MM.1S (cell line): ENCODE results near the gene IFIT1.
"Not testable (repeated sequence)": the region's sequence is repeated elsewhere in the genome, so short reads cannot be mapped to it uniquely, and the experiment has no call there.

Source experiments
- DNase-seq: peaks from one replicate; pipeline ENCODE4 v3.0.0-alpha.2; 2015
- H2AFZ ChIP-seq: fragments of 300-600 bp; sonication (generic); 2 replicates; pipeline ENCODE4 v1.6.0; 2016; ENCODE audit warnings: antibody characterized with exemption, low read length
- H3F3A ChIP-seq: fragments of 300-600 bp; sonication (generic); 2 replicates; pipeline ENCODE4 v1.6.1; 2016; ENCODE audit warnings: mild to moderate bottlenecking, antibody characterized with exemption, low read length, moderate library complexity, mixed read lengths; ENCODE audit not compliant: insufficient read depth
- H3K27ac ChIP-seq: fragments of 300-600 bp; sonication (generic); 2 replicates; pipeline ENCODE4 v1.5.1; 2016; ENCODE audit warnings: mild to moderate bottlenecking, low read length
- H3K27me3 ChIP-seq: fragments of 300-600 bp; sonication (generic); replicated peaks from 2 replicates; pipeline ENCODE4 v1.6.0; 2016; ENCODE audit warnings: low read length; ENCODE audit not compliant: insufficient read depth
- H3K36me3 ChIP-seq: fragments of 300-600 bp; sonication (generic); replicated peaks from 2 replicates; pipeline ENCODE4 v1.6.1; 2016; ENCODE audit warnings: mild to moderate bottlenecking, low read length, mixed read lengths; ENCODE audit not compliant: insufficient read depth
- H3K4me1 ChIP-seq: fragments of 300-600 bp; sonication (generic); 2 replicates; pipeline ENCODE4 v1.6.1; 2016; ENCODE audit warnings: low read length, mixed read lengths
- H3K4me2 ChIP-seq: fragments of 300-600 bp; sonication (generic); 2 replicates; pipeline ENCODE4 v1.6.0; 2016; ENCODE audit warnings: low read depth, low read length
- H3K4me3 ChIP-seq: fragments of 300-600 bp; sonication (generic); 2 replicates; pipeline ENCODE4 v1.5.1; 2016; ENCODE audit warnings: low read length, mixed read lengths
- H3K79me2 ChIP-seq: fragments of 300-600 bp; sonication (generic); 2 replicates; pipeline ENCODE4 v1.6.1; 2016; ENCODE audit warnings: mixed run types, low read length, mixed read lengths
- H3K9ac ChIP-seq: fragments of 300-600 bp; sonication (generic); 2 replicates; pipeline ENCODE4 v1.6.1; 2016; ENCODE audit warnings: low read length, mixed read lengths
- H3K9me2 ChIP-seq: fragments of 300-600 bp; sonication (generic); replicated peaks from 2 replicates; pipeline ENCODE4 v1.6.1; 2016; ENCODE audit warnings: mild to moderate bottlenecking, low read length, mixed read lengths; ENCODE audit not compliant: insufficient read depth
- H3K9me3 ChIP-seq: fragments of 300-600 bp; sonication (generic); replicated peaks from 2 replicates; pipeline ENCODE4 v1.6.1; 2016; ENCODE audit warnings: mild to moderate bottlenecking, low read length, mixed read lengths; ENCODE audit not compliant: insufficient read depth
- H4K20me1 ChIP-seq: fragments of 300-600 bp; sonication (generic); 2 replicates; pipeline ENCODE4 v1.6.1; 2016; ENCODE audit warnings: mild to moderate bottlenecking, low read length, moderate library complexity, mixed read lengths; ENCODE audit not compliant: insufficient read depth
- CTCF ChIP-seq: fragments of 300-600 bp; sonication (generic); IDR thresholded peaks from 2 replicates; pipeline ENCODE4 v1.5.1; 2016; ENCODE audit warnings: antibody characterized with exemption, low read length, mixed read lengths
- EZH2 ChIP-seq: fragments of 300-600 bp; sonication (generic); optimal IDR thresholded peaks from 2 replicates; pipeline ENCODE3; 2017; ENCODE audit warnings: low read depth, mild to moderate bottlenecking, antibody characterized with exemption, low read length, mixed read lengths
- EZH2phosphoT487 ChIP-seq: fragments of 300-600 bp; sonication (generic); IDR thresholded peaks from 2 replicates; pipeline ENCODE4 v1.6.1; 2018; ENCODE audit warnings: antibody characterized with exemption, low read length

The IFIT1 gene

GRCh38 chr10:89348481-89348880, 43.9 kb upstream of the IFIT1 start:
- no peaks in the 10 kb centered on the region for H3K9me2 ChIP-seq
- H3K4me3 ChIP-seq, result no peak overlapping the region
- no peak for DNase-seq
- no peaks in the 10 kb centered on the region for H3K36me3 ChIP-seq
- no peak overlapping the region for H3K9ac ChIP-seq
- no peak overlapping the region for H3K4me2 ChIP-seq
- no peaks in the 10 kb centered on the region for H3K9me3 ChIP-seq
- H3K27me3 ChIP-seq, result no peaks in the 10 kb centered on the region
- no peaks in the 10 kb centered on the region for H3K79me2 ChIP-seq
- H3K27ac ChIP-seq, result no peak overlapping the region
- no peaks in the 10 kb centered on the region for H4K20me1 ChIP-seq
- no peak overlapping the region for H2AFZ ChIP-seq
- H3F3A ChIP-seq, result peaks cover 22% of the 10 kb centered on the region
- TF ChIP-seq EZH2phosphoT487 (no peak), CTCF (no peak), EZH2 (no peak)
- peaks cover 25% of the 10 kb centered on the region for H3K4me1 ChIP-seq

GRCh38 chr10:89348975-89349374, 43.4 kb upstream of the IFIT1 start:
- no peaks in the 10 kb centered on the region for H3K79me2 ChIP-seq
- H3K27ac ChIP-seq, result no peak overlapping the region
- no peak overlapping the region for H2AFZ ChIP-seq
- no peaks in the 10 kb centered on the region for H4K20me1 ChIP-seq
- H3K9me2 ChIP-seq, result no peaks in the 10 kb centered on the region
- no peak overlapping the region for H3K4me3 ChIP-seq
- H3K9ac ChIP-seq, result no peak overlapping the region
- no peak for TF ChIP-seq EZH2phosphoT487
- TF ChIP-seq CTCF, result no peak
- no peak for TF ChIP-seq EZH2
- H3F3A ChIP-seq, result peaks cover 22% of the 10 kb centered on the region
- no peaks in the 10 kb centered on the region for H3K9me3 ChIP-seq
- H3K4me1 ChIP-seq, result peaks cover 25% of the 10 kb centered on the region
- no peaks in the 10 kb centered on the region for H3K27me3 ChIP-seq
- DNase-seq, result no peak
- H3K4me2 ChIP-seq, result no peak overlapping the region
- H3K36me3 ChIP-seq, result no peaks in the 10 kb centered on the region

- Histone ChIP-seq H3F3A (peaks cover 22% of the 10 kb centered on the region), H3K27ac (peak overlapping the region; percentile 84), H3K9ac (peak overlapping the region; percentile 51; the same call in 1 of the 2 replicates), H3K4me1 (peaks cover 28% of the 10 kb centered on the region), H3K4me3 (peak overlapping the region; percentile 42), H3K4me2 (peak overlapping the region; percentile 74; the same call in 1 of the 2 replicates)
- H3K36me3 ChIP-seq, H3K79me2 ChIP-seq, H3K9me3 ChIP-seq, H2AFZ ChIP-seq, H4K20me1 ChIP-seq, H3K9me2 ChIP-seq, H3K27me3 ChIP-seq: not testable (repeated sequence)
- peak; percentile 66 for DNase-seq
Measured at GRCh38 chr10:89350631-89351315, 41.6 kb upstream of the IFIT1 start.

GRCh38 chr10:89351412-89351779, 41.0 kb upstream of the IFIT1 start:
- Histone ChIP-seq H3K27ac (peak overlapping the region; percentile 84), H3K4me3 (peak overlapping the region; percentile 42), H3K27me3 (no peaks in the 10 kb centered on the region), H3F3A (peaks cover 22% of the 10 kb centered on the region), H2AFZ (no peak overlapping the region), H3K9ac (peak overlapping the region; percentile 51), H3K79me2 (no peaks in the 10 kb centered on the region), H3K9me3 (no peaks in the 10 kb centered on the region), H3K36me3 (no peaks in the 10 kb centered on the region), H4K20me1 (no peaks in the 10 kb centered on the region), H3K4me1 (peaks cover 28% of the 10 kb centered on the region), H3K9me2 (no peaks in the 10 kb centered on the region), H3K4me2 (peak overlapping the region; percentile 74)
- TF ChIP-seq EZH2phosphoT487, result no peak
- TF ChIP-seq EZH2, result no peak
- TF ChIP-seq CTCF, result no peak
- DNase-seq, result peak; percentile 73
